GM23248 (cell line): Measurements from ENCODE around the gene ATG5. TPM values are rescaled to one million over a fixed set of nuclear protein-coding genes. Genes with fewer than 3 reads are reported as not detected.
A peak's percentile ranks its signal among the peaks of the same experiment; 100 is the strongest.

Source experiments
- DNase-seq: peaks from one replicate; pipeline ENCODE4 v3.0.0-alpha.2; 2015
- H2AFZ ChIP-seq: fragments of 200-600 bp; sonication (generic); 2 replicates; pipeline ENCODE4 v1.6.1; 2016; ENCODE audit warnings: antibody characterized with exemption
- H3F3A ChIP-seq: fragments of 200-600 bp; sonication (generic); 2 replicates; pipeline ENCODE4 v1.6.1; 2016; ENCODE audit warnings: mild to moderate bottlenecking, antibody characterized with exemption, mixed run types; ENCODE audit not compliant: insufficient read depth
- H3K27ac ChIP-seq: fragments of 200-600 bp; sonication (generic); 2 replicates; pipeline ENCODE4 v1.5.1; 2016; ENCODE audit warnings: mild to moderate bottlenecking
- H3K27me3 ChIP-seq: fragments of 200-600 bp; sonication (generic); replicated peaks from 2 replicates; pipeline ENCODE4 v1.6.1; 2016; ENCODE audit warnings: mild to moderate bottlenecking; ENCODE audit not compliant: insufficient read depth
- H3K36me3 ChIP-seq: fragments of 200-600 bp; sonication (generic); 2 replicates; pipeline ENCODE4 v1.6.1; 2016; ENCODE audit warnings: low read depth, mild to moderate bottlenecking
- H3K4me1 ChIP-seq: fragments of 200-600 bp; sonication (generic); 2 replicates; pipeline ENCODE4 v1.6.1; 2016; ENCODE audit warnings: mild to moderate bottlenecking; ENCODE audit not compliant: insufficient read depth
- H3K4me2 ChIP-seq: fragments of 200-600 bp; sonication (generic); one replicate; pipeline ENCODE4 v1.6.1; 2016; ENCODE audit warnings: mild to moderate bottlenecking; ENCODE audit not compliant: unreplicated experiment
- H3K4me3 ChIP-seq: fragments of 200-600 bp; sonication (generic); 2 replicates; pipeline ENCODE4 v1.5.1; 2016; ENCODE audit warnings: mild to moderate bottlenecking
- H3K79me2 ChIP-seq: fragments of 200-600 bp; sonication (generic); 2 replicates; pipeline ENCODE4 v1.6.1; 2016; ENCODE audit warnings: mild to moderate bottlenecking; ENCODE audit not compliant: insufficient read depth
- H3K9ac ChIP-seq: fragments of 200-600 bp; sonication (generic); 2 replicates; pipeline ENCODE4 v1.6.1; 2016; ENCODE audit warnings: mild to moderate bottlenecking
- H3K9me2 ChIP-seq: fragments of 200-600 bp; sonication (generic); 2 replicates; pipeline ENCODE4 v1.6.1; 2016; ENCODE audit warnings: mixed run types, mild to moderate bottlenecking, moderate library complexity; ENCODE audit not compliant: insufficient read depth
- H3K9me3 ChIP-seq: fragments of 200-600 bp; sonication (generic); one replicate; pipeline ENCODE4 v1.6.1; 2017; ENCODE audit warnings: low read depth
- H4K20me1 ChIP-seq: fragments of 200-600 bp; sonication (generic); 2 replicates; pipeline ENCODE4 v1.6.0; 2016; ENCODE audit not compliant: insufficient read depth
- EZH2 ChIP-seq: fragments of 200-600 bp; sonication (generic); IDR thresholded peaks from 2 replicates; pipeline ENCODE4 v1.6.1; 2018; ENCODE audit warnings: antibody characterized with exemption, mild to moderate bottlenecking; ENCODE audit not compliant: insufficient read depth, poor library complexity, severe bottlenecking
- EZH2phosphoT487 ChIP-seq: fragments of 200-600 bp; sonication (generic); IDR thresholded peaks from 2 replicates; pipeline ENCODE4 v1.6.1; 2018; ENCODE audit warnings: antibody characterized with exemption, moderate library complexity, mild to moderate bottlenecking, low read depth; ENCODE audit not compliant: insufficient read depth
- WGBS, 2 experiments: methylation state at CpG; one replicate each; pipeline ENCODE4 v1.1.6; 2015 to 2017; ENCODE audit warnings: low lambda C conversion rate in 2 of 2, low coverage in 1 of 2; ENCODE audit errors: missing lambda C conversion rate in 2 of 2; 5-methylcytosine and 5-hydroxymethylcytosine counted together
- in situ Hi-C: fragments of 300-500 bp; cut with MboI; formaldehyde crosslinking; loops from 2 replicates; pipeline ENCODE4 v1.15.0; 2020
- polyA plus RNA-seq: library from polyadenylated mRNA; unstranded; fragments of >200 nt; fragmentation: Nextera tagmentation; extraction: Ambion mirVana; gene quantifications from 2 replicates; pipeline ENCODE4 v1.2.1, GENCODE V29; 2016
- total RNA-seq: library from RNA; depleted of rRNA; stranded (reverse); fragments of >200 nt; shearing (Covaris generic); gene quantifications from 2 replicates; pipeline ENCODE4 v1.2.3, GENCODE V29; 2014

The ATG5 gene
- total and polyA plus RNA-seq, 2 experiments from 2014 or later, result 39.4 to 44.2 TPM

DNA sequence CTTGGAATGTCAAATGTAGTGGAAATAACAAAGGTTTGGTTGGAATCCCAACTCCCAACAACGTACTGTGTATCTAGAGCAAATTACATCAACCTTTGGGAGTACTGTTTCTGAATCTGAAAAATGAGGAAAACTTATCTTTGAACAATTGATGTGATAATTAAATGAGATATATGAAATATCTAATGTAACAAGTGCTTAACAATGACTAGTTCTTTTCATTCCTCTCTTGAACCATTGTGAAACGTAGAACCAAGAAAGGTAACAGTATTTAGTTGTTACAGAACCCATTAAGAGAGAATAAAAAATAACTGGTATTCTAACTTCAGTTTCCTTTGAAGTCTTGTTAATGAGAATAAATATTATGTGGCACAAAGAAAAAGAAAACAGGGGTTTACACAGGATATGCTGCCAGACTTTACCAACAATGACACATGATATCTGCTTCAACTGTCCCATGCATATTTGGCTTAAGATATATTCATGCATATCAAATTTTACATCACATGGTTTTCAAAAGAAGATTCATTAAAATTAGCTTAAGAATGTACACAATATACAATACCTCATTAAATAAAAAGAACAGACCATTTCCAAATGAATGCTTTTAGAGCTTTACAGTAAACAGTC, 111.8 kb downstream of the ATG5 start:
- Histone ChIP-seq H3K27ac (no peak overlapping the region), H4K20me1 (no peaks in the 10 kb centered on the region), H3K79me2 (peaks cover 29% of the 10 kb centered on the region), H3K4me2 (no peak overlapping the region), H3K4me1 (peaks cover 10% of the 10 kb centered on the region), H3K9me2 (no peaks in the 10 kb centered on the region), H3K9me3 (no peaks in the 10 kb centered on the region), H3K9ac (no peak overlapping the region), H3F3A (no peaks in the 10 kb centered on the region), H2AFZ (no peak overlapping the region), H3K4me3 (no peak overlapping the region), H3K36me3 (no peaks in the 10 kb centered on the region; the same call in 1 of the 2 replicates), H3K27me3 (no peaks in the 10 kb centered on the region)
- TF ChIP-seq EZH2 (no peak), EZH2phosphoT487 (no peak)
- in situ Hi-C loops, result loop anchor here (25.0 kb wide), 1 partner anchor 476 kb away; no protein-coding TSS in a partner anchor
- DNase-seq, result no peak
- 96 to 100% methylated on average over 2 of the region's 2 CpGs for WGBS, 2 experiments

DNA sequence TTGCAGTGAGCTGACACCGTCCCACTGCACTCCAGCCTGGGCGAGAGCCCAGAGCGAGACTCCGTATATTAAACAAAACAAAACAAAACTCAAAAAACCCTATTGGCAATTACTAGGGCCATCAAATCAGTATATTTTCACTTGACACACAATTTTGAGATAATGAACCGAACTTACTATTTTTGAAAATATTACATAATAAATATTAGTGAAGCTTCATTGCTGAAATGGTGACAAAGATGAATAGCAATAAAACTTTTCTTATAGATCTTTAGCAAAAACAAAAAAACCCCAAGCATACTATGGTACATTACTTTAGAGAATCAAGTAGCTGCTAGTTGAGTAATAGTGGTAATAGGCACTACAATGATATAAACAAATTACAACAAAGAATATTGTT, 113.0 kb downstream of the ATG5 start:
- no peaks in the 10 kb centered on the region for H4K20me1 ChIP-seq
- no peaks in the 10 kb centered on the region for H3K9me2 ChIP-seq
- in situ Hi-C loops, result loop anchor here (25.0 kb wide), 1 partner anchor 475 kb away; no protein-coding TSS in a partner anchor
- H3K9ac ChIP-seq, result no peak overlapping the region
- no peak overlapping the region for H3K4me2 ChIP-seq
- peaks cover 23% of the 10 kb centered on the region; the same call in 1 of the 2 replicates for H3K79me2 ChIP-seq
- no peaks in the 10 kb centered on the region; the same call in 1 of the 2 replicates for H3K36me3 ChIP-seq
- DNase-seq, result no peak
- no peaks in the 10 kb centered on the region for H3K27me3 ChIP-seq
- no peaks in the 10 kb centered on the region for H3F3A ChIP-seq
- H3K9me3 ChIP-seq, result no peaks in the 10 kb centered on the region
- H2AFZ ChIP-seq, result no peak overlapping the region
- WGBS, 2 experiments, result 99% methylated on average over 5 of the region's 5 CpGs
- TF ChIP-seq EZH2phosphoT487, result no peak
- no peak for TF ChIP-seq EZH2
- peaks cover 10% of the 10 kb centered on the region for H3K4me1 ChIP-seq
- no peak overlapping the region for H3K4me3 ChIP-seq
- H3K27ac ChIP-seq, result no peak overlapping the region

DNA sequence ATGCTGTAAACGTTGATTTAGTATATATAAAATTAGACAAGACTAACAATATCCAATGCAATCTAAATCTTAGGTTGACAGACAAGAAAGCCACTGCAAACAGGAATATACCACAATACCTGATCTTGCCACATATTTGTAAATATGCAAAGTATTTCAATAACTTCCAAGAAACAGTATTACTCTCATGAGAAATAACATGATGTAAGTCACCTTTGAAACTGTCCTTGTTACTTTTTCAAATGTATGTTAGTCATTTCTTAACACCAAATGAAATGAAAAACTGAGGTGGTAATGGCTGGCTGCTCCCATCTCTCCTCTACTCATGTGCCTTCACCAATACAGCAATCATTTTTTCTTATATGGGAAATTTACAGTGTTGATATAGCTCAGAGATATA, 118.7 kb downstream of the ATG5 start:
- Histone ChIP-seq H3K9me2 (no peaks in the 10 kb centered on the region), H3K79me2 (peaks cover 24% of the 10 kb centered on the region; the same call in 1 of the 2 replicates), H3K9me3 (no peaks in the 10 kb centered on the region), H3K4me3 (no peak overlapping the region), H3K36me3 (no peaks in the 10 kb centered on the region), H3F3A (no peaks in the 10 kb centered on the region), H3K4me1 (no peaks in the 10 kb centered on the region), H3K27me3 (no peaks in the 10 kb centered on the region), H3K9ac (no peak overlapping the region), H2AFZ (no peak overlapping the region), H4K20me1 (no peaks in the 10 kb centered on the region), H3K4me2 (no peak overlapping the region), H3K27ac (no peak overlapping the region)
- no peak for DNase-seq
- 100% methylated on average over 1 of the region's 1 CpG for WGBS, 2 experiments
- TF ChIP-seq EZH2 (no peak), EZH2phosphoT487 (no peak)
- in situ Hi-C loops, result loop anchor here (25.0 kb wide), 1 partner anchor 470 kb away; no protein-coding TSS in a partner anchor

DNA sequence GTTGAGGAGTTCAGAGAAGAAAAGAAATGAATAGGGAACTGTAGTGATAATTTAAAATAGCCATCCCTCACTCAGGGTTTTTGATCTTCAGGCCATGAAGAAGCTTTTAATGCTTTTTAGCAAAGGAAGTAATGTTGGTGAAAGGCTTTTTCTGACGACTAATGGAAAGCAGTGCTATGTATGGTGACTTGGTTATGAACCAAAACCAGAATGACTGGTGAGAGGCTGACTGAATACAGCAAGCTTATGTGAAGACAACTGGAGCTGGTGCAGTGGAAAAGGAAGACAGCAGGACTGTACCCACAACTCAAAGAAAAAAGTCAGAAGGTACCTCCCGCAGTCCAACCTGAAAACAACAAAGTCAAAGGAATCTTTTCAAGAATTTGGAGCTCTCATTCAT, 120.6 kb downstream of the ATG5 start:
- WGBS, 2 experiments, result 71 to 79% methylated on average over 2 of the region's 2 CpGs
- H3K36me3 ChIP-seq, result peaks cover 6% of the 10 kb centered on the region; the same call in 1 of the 2 replicates
- H3K27ac ChIP-seq, result no peak overlapping the region
- H3K27me3 ChIP-seq, result no peaks in the 10 kb centered on the region
- H3K4me3 ChIP-seq, result no peak overlapping the region
- in situ Hi-C loops, result loop anchor here (25.0 kb wide), 1 partner anchor 468 kb away; no protein-coding TSS in a partner anchor
- TF ChIP-seq EZH2phosphoT487 (no peak), EZH2 (no peak)
- no peak for DNase-seq
- peaks cover 24% of the 10 kb centered on the region; the same call in 1 of the 2 replicates for H3K79me2 ChIP-seq
- H3K9me3 ChIP-seq, result no peaks in the 10 kb centered on the region
- no peaks in the 10 kb centered on the region for H4K20me1 ChIP-seq
- peaks cover 7% of the 10 kb centered on the region for H3F3A ChIP-seq
- no peaks in the 10 kb centered on the region for H3K9me2 ChIP-seq
- no peak overlapping the region for H3K4me2 ChIP-seq
- H3K4me1 ChIP-seq, result peaks cover 8% of the 10 kb centered on the region
- no peak overlapping the region for H2AFZ ChIP-seq
- no peak overlapping the region for H3K9ac ChIP-seq

DNA sequence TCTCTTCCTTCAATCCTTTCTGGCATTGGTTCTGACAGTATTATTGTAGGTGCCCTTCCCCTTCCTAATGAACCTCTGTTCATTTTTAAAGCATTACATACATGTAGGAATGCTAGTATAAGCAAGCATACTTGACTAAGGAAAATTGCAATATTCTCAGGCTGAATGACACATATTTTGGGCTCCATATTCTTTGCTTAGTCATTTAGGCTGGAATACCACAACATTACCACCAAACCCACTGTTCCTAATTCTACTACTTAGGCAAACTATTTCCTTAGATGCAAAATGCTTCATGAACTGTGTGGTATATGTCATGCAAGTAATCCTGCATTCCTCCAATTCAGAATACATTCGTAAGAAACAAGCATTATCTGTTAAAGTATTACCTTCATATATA, 125.6 kb downstream of the ATG5 start:
- in situ Hi-C loops, result loop anchor here (25.0 kb wide), 1 partner anchor 463 kb away; no protein-coding TSS in a partner anchor
- no peaks in the 10 kb centered on the region for H3K79me2 ChIP-seq
- no peaks in the 10 kb centered on the region for H3K9me2 ChIP-seq
- WGBS, 2 experiments, result 43 to 45% methylated on average over 1 of the region's 1 CpG
- peaks cover 6% of the 10 kb centered on the region; the same call in 1 of the 2 replicates for H3K36me3 ChIP-seq
- H3K27ac ChIP-seq, result peak overlapping the region; percentile 52
- DNase-seq, result peak; percentile 89
- H3K9ac ChIP-seq, result no peak overlapping the region
- peaks cover 20% of the 10 kb centered on the region for H3F3A ChIP-seq
- H3K4me2 ChIP-seq, result peak overlapping the region; percentile 36
- H3K27me3 ChIP-seq, result no peaks in the 10 kb centered on the region
- H3K9me3 ChIP-seq, result no peaks in the 10 kb centered on the region
- no peak overlapping the region for H3K4me3 ChIP-seq
- TF ChIP-seq EZH2phosphoT487 (peak; percentile 51; the same call in 1 of the 2 replicates), EZH2 (no peak)
- H3K4me1 ChIP-seq, result peaks cover 25% of the 10 kb centered on the region
- no peaks in the 10 kb centered on the region for H4K20me1 ChIP-seq
- no peak overlapping the region for H2AFZ ChIP-seq
